Activated CD4-positive, alpha-beta T cell treated with anti-CD3 and anti-CD28 coated beads, Interleukin-2, amount 50 U/mL, for 16 hours (primary cell): ENCODE measurements around the gene GSTA4.

Experiments
- DNase-seq: peaks from one replicate; pipeline ENCODE4 v3.0.0-alpha.2; 2020

The GSTA4 gene, protein sequence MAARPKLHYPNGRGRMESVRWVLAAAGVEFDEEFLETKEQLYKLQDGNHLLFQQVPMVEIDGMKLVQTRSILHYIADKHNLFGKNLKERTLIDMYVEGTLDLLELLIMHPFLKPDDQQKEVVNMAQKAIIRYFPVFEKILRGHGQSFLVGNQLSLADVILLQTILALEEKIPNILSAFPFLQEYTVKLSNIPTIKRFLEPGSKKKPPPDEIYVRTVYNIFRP

DNA sequence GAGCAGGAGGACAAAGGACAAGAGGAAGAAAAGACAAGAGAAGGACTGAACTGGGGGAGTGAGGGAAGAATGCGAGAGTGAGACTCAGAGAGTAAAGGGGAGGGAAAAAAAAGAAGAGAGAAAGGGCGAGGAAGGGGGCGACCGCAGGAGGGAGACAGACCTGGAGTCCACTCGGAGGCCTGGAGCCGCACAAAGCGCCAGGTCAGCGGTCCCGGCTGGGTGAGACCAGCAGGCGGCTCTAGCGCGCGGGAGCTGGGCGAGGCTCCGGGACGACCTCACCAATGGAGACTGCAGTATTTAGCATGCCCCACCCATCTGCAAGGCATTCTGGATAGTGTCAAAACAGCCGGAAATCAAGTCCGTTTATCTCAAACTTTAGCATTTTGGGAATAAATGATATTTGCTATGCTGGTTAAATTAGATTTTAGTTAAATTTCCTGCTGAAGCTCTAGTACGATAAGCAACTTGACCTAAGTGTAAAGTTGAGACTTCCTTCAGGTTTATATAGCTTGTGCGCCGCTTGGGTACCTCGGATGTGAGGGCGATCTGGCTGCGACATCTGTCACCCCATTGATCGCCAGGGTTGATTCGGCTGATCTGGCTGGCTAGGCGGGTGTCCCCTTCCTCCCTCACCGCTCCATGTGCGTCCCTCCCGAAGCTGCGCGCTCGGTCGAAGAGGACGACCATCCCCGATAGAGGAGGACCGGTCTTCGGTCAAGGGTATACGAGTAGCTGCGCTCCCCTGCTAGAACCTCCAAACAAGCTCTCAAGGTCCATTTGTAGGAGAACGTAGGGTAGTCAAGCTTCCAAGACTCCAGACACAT, at the start of gene GSTA4:
GSTA4 (minus strand) TSS at position 196 of the 824 bp plus-strand sequence. CDS start 1,041 bp downstream, outside the sequence.
- DNase-seq, result peak; percentile 95

DNA sequence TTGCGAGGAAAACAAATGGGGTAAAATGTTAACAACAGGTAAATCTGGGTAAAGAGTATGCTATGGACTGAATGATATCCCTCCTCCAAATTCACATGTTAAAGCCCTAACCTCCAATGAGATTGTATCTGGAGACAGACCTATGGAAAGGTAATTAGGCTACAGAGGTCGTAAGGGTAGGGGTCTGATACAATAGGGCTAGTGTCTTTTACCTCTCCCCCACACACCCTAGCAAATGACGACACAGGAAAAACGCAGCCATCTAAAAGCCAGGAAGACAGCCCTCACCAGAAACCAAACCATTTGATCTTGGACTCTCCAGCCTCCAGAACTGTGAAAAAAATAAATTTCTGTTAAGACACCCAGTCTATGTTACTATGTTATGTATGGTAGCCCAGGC, 49.5 kb upstream of the GSTA4 start:
- DNase-seq, result no peak

DNA sequence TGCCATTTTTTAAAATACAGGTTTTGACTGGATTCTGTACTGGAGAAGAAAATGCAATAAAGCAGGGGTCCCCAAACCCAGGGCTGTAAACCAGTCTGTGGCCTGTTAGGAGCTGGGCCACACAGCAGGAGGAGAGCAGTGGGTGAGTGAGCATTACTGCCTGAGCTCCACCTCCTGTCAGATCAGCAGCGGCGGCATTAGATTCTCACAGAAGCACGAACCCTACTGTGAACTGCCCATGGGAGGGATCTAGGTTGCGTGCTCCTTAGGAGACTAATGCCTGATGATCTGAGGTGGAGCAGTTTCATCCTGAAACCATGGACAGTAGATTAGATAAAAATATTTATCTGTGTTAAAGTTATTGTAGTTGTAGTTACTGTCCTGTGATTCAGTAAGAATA, 49.0 kb upstream of the GSTA4 start:
- no peak for DNase-seq

DNA sequence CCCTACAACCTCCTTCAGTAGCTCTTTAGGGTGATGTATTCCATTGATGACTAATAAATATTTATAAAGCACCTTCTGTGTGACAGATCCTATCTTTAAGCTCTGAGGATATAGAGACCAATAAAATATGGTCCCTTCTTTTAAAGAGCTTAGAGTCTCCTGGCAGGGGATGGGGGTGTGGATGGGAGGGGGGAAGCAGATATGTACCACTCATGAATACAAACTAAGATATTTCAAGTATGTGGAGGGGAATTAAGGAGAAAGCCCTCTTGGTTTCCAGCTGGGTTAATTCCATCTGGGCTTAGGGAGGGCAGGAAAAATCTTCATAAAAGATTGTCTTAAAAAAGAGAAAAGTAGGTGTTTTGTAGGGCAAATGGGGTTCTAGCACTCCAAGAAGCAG, 48.5 kb upstream of the GSTA4 start:
- no peak for DNase-seq

DNA sequence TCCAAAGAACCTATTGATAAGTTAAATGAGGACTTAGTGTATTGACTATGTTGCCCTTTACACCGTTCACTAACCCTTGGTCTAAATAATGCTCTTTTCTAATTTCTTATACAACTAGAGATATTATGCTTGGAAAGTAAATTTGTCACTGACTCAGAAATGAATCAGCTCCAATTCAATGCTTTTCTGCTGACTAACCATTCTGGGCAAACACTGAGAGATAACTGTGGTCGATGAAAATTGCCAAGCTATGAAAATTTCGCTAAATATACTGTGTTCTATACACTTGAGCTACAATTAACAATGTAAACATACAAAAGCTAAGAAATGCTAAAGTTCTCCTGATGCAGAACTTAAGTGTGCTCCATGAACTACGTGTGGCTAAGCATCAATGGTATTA, 47.0 kb upstream of the GSTA4 start:
- no peak for DNase-seq

DNA sequence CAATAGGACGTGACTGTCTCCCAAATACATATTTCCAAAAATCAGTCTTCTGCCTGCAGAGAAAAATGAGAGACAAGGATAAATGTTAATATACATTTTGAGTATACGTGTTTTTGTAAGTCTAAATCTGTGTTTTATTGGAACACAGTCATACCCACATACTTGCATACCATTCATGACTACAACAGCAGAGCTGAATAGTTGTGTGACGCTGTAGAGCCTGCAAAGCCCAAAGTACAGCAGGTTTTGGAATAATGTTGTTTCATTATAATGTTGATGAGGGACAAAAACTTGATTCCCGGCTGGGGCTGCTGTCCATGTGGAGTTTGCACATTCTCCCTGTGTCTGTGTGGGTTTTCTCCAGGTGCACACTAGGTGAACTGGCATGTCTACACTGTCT, 46.3 kb upstream of the GSTA4 start:
- DNase-seq, result no peak

DNA sequence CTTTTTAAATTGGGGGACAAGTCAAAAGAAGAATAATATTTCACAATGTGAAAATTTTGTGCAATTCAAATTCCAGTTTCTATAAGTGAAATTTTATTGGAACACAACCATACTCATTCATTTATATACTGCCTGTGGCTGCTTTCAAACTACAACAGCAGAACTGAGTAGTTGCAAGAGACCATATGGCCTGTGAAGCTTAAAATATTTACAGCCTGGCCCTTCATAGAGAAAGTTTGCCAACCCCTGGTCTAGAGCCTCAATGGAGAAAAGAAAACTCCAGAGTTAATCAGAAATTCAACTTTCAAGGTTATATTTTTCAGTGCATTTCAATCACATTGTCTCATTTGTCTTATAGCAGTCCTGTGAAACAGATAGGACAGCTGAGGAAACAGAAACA, 43.5 kb upstream of the GSTA4 start:
- no peak for DNase-seq

DNA sequence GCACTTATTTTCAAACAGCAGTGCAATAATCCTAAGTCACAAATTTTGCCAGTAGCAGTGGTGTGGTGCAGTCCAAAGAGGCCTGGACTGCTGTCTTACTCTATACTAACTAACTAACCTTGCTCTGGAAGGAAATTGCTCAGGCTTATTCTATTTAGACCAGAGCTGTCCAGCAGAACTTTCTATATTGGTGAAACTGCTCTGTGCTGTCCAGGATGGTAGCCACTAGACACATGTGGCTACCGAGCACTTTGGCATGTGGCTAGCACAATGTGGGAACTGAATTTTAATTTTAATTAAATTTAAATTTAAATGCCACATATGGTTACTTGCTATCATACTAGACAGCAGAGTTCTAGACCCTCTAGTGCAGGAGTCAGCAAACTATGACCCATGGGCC, 43.1 kb upstream of the GSTA4 start:
- no peak for DNase-seq

DNA sequence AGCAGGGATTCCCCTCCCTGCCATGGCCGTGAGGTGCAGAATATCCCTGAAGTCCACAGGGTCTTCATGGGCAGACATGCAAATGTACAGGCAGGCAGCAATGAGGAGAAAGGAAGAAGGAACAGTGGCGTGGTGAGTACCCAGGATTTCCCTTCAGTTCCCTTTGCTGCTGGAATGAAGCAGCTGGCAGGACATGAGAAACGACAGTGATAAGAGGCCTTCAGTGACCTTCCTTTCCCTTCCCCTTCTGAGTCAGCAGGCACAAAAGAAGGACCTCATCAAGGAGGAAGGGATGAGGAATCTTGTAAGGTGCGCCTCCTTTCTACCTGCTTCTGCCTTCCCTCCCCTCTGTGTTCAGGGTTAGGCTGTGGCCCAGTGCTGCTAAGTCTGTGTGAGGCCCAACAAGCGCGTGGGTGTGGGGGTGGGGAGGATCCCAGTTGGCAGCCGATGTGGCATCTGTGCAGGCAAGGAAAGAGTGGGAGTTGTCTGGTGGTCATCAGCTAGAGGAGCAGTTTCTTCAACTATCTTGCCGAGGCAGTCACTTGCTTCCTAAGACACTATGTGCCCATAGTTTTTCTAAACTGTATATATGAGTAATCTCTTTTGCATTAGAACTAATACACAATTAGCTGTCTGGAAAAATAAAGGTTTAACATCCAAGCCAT, 40.6 kb upstream of the GSTA4 start:
- DNase-seq, result no peak

DNA sequence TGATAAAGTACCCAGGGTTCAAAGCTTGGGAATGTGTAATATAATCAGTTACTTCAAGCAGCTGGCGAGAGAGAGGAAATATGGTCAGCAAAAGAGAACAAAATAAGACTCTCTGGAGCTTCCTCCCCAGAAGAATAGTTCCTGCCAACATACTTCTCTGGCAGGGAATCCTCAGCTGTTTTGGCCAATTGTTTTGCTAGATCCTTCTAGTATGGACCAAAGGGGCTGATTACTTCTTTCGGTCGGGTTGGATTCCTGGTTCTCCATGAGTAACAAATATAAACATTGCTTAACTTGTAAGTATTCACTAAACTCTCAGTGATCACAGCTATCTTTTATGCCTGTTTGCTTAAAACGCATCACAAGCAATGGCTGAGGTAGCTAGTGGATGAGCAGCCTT, 38.7 kb upstream of the GSTA4 start:
- no peak for DNase-seq

DNA sequence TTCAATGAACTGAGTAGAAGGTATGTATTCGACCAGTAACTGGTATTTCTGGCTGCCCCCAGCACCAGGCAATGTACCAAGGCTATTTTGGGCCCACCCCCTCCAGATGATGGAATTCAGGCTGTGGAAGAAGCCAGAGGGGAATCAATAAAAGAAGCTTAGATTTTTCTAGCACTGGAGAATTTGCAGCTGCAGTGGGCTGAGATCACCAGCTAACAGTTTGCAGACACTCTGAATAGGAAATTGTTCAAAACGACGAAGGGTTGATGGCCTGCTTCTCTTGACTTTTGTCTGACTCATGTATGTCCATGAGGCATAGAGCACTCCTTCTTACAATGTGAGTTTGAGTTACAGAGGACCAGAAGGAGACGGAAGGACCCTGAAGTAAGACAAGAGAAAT, 37.8 kb upstream of the GSTA4 start:
- DNase-seq, result no peak

DNA sequence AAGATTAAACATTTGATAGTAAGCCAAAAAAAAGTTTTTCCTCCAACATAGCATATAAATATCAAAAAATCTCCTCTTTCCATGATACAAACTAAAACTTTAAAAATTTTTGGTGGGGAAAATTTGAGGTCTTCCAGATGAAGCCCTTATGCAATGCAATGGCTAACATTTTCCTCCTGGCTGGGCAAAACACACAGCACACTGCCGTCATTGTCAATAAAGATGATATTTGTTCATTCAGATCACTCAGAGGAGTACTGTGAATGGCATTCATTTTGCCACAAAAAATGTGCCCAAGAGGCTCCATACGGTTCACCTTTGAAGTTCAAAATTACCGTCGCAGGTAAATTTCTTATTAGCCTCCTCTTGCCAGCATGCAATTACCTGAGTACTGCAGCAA, 36.2 kb upstream of the GSTA4 start:
- DNase-seq, result no peak

DNA sequence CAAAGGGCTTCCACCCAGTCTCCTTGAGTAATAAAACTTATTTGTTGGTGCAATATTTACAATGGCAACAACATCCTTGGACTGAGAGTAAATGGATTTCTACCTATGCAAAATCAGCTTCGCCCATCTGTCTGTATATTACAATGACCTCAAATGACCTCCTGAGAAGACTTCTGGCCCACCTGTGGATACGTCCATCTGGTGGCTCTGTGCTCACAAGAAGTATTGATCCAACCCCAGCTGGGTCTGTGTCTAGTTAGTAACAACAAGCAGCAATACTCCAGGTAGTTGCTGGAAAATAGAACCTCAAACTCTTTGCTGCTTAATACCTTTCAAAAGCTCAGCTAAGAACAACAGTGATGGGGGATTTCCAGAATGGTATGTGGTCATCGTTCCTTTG, 34.7 kb upstream of the GSTA4 start:
- no peak for DNase-seq

DNA sequence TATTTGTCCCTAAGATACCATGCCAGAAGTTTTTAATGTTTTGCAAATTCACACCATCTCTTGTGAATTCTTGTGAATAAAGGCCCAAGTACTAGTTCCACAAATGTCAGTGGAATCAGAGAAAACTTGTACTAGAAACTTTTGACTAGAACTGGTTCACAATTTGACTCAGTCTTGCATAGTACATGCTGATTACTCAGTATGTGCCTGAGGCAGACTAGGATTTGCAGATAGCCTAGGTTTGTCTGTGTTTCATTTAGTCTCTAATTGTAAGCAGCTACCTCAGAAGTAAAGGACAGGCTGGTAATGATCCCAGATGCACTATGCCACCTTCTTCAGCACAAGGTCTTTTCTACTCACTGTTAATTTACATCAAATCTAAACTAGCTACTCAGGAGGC, 34.2 kb upstream of the GSTA4 start:
- peak; percentile 64 for DNase-seq

DNA sequence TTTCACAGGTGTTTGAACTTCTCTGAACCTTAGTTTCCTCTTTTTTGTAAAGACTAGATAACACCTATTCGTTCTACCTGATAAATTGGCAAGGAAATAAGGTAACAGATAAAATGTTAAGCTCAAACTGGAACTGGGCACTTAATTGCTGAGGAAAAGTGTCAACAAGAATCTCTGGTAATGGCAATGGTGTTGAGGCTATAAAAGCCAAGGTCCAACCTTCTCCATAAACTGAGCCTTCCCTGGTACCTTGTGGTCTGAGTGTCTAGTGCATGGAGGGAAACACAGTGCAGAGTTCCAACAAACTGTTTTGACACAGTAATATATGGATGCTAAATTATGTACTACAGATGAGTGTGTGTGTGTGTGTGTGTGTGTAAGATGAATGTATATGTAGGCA, 33.4 kb upstream of the GSTA4 start:
- DNase-seq, result no peak

DNA sequence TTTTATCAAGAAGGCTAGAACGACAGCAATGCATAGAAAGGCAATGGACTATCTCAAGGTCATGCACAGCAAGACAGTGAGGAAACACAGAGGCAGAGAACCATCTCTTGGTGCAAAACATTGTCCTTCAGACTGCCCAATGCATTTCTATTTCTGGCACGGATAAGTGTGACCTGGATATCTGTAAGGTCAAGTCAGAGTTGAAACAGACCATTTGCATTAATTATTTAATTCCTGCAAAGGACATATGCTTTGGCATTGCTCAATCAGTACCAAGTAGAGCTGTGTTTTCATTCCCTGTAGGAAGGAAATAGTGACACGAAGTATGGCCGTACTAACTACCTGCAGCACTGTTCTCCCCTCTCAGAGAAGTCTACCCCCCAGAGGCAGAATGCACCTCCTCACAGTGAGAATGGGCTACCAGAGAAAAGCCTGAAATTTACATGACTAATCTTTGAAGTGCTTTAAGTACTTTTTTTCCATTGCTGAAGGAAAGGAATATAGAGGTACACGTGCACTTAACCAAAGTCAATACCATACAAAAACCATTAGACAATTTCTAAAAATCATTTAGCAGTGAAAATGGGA, 32.1 kb upstream of the GSTA4 start:
- no peak for DNase-seq

DNA sequence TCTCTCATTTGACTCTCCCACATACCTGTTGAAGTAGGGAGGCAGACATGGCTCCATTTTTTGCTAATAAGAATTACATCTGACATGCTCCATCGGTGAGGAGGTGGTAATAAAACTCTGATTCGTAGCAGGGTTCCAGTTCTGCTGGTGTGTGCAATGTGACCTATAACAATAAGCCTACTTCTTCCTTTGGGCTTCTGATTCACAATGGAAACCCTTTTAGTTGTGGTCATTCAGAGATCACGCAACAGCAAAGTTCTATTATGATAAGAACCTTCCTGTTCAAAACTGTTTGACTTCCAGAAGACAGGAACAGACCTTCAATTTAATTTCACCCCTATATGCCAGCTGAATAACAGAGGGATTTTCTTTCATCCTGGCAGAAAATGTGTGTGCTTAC, 31.4 kb upstream of the GSTA4 start:
- peak; percentile 14 for DNase-seq

DNA sequence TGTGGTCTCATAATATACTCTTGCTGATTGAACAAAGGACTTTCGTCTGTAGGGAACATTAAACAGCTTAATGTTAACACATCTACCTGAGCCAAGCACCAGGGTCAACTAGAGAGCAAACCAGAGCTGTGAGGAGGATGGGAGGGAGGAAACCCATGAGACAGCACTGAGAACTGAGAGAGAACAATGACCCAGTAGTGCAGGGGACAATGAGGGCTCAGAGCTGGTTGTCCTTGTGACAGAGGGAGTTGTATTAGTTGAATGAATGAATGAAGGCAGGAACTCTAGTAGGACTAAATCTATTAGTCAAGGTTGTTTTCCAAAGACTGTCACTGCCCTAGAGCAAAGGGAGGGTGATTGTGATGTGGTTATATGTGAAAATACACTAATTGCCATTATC, 28.2 kb upstream of the GSTA4 start:
- no peak for DNase-seq

DNA sequence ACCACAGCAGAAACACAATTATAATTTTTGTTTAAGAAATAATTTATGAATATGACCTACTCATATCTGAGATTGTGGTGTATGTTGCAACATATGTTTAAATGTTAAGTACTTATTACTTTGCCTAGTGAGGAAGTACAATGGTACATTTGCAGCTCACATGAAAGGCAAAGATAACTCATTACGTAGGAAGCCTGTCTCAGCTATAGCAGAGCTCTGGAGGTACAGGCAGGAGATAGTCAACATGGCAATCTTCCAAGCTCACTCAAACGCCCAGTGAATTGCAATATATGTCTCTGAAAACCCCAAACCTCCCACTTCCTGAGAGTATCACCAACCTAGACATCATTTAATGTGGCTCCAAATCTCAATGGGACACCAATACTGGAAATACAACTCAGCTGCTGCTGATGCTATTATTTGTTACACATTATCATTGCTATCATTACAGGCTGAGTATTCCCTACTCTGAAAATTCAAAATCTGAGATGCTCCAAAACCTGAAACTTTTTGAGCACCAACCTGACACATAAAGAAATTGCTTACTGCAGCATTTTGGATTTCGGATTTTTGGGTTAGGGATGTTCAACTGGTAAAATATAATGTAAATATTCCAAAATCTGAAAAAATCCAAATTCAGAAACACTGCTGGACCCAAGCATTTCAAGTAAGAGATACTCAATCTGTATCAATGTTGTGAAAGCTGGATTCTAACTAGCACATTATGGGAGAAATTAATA, 25.1 kb upstream of the GSTA4 start:
- no peak for DNase-seq

DNA sequence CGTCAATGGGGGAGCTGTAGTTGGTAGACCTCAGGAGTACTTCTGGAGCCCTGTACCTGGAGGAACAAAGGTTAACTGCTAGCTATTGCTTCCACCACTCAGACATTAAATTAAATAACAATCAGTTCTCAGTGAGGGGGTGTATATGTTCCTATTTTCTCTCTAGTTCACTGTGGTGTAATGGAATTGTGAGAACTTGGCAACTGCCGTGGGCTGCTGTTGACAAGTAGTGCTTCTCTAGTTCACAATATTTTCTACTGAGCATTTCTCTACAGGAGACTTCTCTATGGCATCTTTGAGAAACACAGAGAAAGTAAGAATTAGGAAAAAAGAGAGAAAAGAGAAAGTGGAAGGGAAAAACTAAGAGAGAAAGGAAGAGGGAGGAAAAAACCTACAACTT, 23.4 kb upstream of the GSTA4 start:
- no peak for DNase-seq

DNA sequence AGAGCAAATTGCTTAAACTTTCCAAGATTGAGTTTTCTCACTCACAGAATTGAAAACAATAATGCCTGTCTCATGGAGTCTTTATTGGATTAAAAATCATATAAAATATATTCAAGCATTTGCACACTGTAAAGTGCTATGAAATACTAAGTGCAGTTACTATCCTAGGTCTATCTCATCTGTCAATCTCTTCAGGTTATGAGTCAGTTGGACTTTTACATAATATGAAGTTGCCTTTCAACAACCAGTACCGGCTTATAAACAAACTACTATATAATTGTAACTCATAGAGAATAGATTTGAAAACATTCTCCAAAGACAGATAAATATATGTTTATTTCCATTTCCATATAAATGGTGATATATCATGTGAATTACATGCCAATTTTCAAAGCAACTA, 20.4 kb upstream of the GSTA4 start:
- no peak for DNase-seq

DNA sequence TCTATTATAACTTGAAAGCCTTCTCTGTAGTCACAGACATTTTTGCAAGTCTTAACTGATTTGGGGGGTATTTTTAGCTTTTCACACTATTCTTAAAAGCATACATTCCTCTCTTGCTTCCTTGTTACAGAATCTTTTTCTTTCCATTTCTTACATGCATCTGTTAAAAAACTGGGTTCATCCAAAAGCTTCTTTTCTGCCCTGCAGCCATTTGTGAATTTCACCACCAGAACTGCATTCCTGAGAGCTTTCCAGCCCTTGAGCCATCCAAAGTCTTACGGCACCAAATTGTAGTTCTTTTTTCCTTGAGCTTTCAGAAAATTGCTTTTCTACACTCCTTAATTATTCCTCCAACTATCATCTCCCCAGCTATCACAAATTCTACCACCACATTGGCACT, 19.7 kb upstream of the GSTA4 start:
- DNase-seq, result no peak

DNA sequence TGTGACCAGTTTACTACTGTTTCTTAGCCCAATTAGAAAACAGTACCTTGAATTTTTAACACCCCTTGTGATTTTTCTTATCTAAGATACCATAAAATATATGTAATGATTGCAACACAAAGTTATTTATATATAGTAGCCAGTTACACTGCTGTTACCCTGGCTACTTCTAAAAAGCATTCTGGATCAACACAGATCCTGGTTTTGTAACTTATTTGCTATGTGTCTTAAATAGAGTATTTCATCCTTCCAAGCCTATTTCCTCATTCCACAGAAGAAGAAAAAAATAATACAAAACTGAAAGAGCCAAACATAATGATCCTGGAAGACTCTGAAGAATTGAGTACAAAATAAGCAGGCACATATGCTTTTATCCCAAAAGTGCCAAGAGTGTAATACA, 19.0 kb upstream of the GSTA4 start:
- no peak for DNase-seq
